Activated T-helper 2 cell treated with anti-CD3 and anti-CD28 coated beads, Interferon-gamma antibody, Interleukin-2, Interleukin-4, amounts not matched to agents 10 μg/mL and 5 μg/mL and 100 μg/mL, durations not matched to agents 14 hours and 24 hours and 36 hours (primary cell): ENCODE data around the gene RMND5B. TPM values are rescaled to one million over a fixed set of nuclear protein-coding genes. Genes with fewer than 3 reads are reported as not detected.
A peak's percentile ranks its signal among the peaks of the same experiment; 100 is the strongest.

Experiments used
- DNase-seq: peaks from one replicate; pipeline ENCODE4 v3.0.0; 2021; ENCODE audit warnings: low spot score
- H3K27ac Mint-ChIP-seq: one replicate; pipeline ENCODE4 v1.8.0; 2021; ENCODE audit warnings: mixed read lengths
- H3K27me3 Mint-ChIP-seq: one replicate; pipeline ENCODE4 v1.8.0; 2021; ENCODE audit warnings: low read depth, mixed read lengths
- H3K36me3 Mint-ChIP-seq: one replicate; pipeline ENCODE4 v1.8.0; 2021; ENCODE audit warnings: low read depth, mixed read lengths
- H3K4me1 Mint-ChIP-seq: one replicate; pipeline ENCODE4 v1.8.0; 2021; ENCODE audit warnings: low read depth, mixed read lengths
- H3K4me3 Mint-ChIP-seq: one replicate; pipeline ENCODE4 v1.8.0; 2021; ENCODE audit warnings: low read depth, mild to moderate bottlenecking, moderate library complexity, mixed read lengths
- H3K9me3 Mint-ChIP-seq: one replicate; pipeline ENCODE4 v1.8.0; 2021; ENCODE audit warnings: mixed read lengths
- intact Hi-C: fragments of 100-400 bp; cut with micrococcal nuclease; formaldehyde crosslinking; loops from one replicate; pipeline ENCODE4 v1.15.1; 2023
- total RNA-seq: library from RNA; stranded (reverse); gene quantifications from 2 replicates; pipeline ENCODE4 v1.2.3, GENCODE V29; 2022

The RMND5B gene
- total RNA-seq, 1 donor from 2014 or later = 29.3 TPM

DNA sequence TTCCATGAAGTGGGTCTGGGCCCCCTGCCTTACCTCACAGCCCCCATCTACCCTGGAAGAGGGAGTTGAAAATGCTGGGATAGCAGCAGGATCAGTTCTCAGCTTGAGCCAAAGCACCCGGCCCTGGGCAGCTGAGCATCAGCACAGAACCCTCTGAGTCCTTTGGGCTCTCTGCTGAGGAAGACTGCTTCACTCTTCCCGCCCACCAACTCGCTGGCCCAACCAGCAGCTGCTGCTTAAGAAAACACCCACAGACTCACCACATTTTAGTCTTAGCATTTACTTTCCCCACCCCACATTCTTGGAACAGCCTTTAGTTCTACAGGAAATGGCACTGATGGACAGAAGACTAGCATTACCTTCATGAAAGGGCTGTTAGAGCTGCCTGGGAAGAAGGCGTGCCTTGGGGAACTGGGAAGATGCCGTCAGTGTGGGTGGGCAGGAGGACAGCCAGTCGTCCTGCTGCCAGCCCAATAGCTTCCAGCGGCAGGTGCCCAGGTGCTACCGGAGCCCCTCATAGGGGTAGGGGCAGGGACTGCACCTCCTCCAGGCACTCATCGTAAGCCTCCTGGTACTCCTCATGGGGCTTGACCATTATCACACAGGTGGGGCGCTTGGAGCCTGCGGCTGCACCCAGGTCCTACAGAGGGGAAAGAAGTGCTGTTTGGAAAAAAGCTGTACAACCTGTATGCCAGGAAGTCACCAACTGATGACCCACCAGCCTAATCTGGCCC lies 18.6 kb downstream of the RMND5B start:
- peak overlapping the region; percentile 33 for H3K27ac Mint-ChIP-seq
- H3K4me3 Mint-ChIP-seq = no peak overlapping the region
- intact Hi-C loops = loop anchor here (2.0 kb wide), 1 partner anchor 15 kb away; no protein-coding TSS in a partner anchor
- no peaks in the 10 kb centered on the region for H3K9me3 Mint-ChIP-seq
- peaks cover 33% of the 10 kb centered on the region for H3K4me1 Mint-ChIP-seq
- H3K27me3 Mint-ChIP-seq = no peaks in the 10 kb centered on the region
- peaks cover 78% of the 10 kb centered on the region for H3K36me3 Mint-ChIP-seq
- DNase-seq = no peak

DNA sequence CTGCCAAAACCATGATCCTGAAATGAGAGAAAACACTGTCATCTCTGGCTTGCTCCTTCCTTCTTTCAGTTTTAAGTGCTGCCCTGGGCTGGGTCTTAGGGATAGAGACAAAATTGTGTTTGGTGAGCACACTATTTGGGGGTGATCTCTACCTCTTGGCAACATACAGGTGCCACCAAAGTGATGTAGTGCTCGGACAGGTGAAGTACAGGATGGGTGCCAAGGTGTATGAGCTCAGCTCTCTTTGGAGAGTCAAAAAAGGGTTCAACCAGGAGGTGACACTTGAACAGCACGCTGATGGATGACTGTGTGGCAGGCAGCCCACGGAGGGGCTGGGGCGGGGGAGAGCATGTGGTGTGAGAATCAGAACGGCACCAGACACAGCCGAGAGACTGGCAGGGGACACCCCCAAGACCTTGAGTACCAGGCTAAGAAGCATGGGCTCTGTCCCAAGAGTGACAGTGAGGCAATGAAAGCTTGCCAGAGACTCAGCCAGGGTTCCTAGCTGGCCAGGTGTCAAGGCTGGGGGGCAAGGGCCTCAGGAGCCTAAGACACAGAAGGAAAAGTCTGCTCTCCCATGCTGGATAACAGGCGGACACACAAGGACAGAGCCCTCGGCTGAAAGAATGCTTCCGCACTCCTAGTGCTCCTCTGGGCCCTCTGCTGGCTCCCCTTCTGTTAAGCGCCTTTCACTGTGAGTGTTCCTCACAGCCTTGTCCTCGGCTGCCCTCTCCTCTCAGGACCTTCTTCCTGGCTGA lies 20.3 kb downstream of the RMND5B start:
- Mint-ChIP-seq H3K36me3 (peaks cover 68% of the 10 kb centered on the region), H3K27ac (peak overlapping the region; percentile 60), H3K9me3 (no peaks in the 10 kb centered on the region), H3K4me3 (peak overlapping the region; percentile 47), H3K4me1 (peaks cover 33% of the 10 kb centered on the region), H3K27me3 (no peaks in the 10 kb centered on the region)
- intact Hi-C loops = loop anchor here (5.0 kb wide), 1 partner anchor 39 kb away; the partner anchor contains the start of gene N4BP3
- no peak for DNase-seq

DNA sequence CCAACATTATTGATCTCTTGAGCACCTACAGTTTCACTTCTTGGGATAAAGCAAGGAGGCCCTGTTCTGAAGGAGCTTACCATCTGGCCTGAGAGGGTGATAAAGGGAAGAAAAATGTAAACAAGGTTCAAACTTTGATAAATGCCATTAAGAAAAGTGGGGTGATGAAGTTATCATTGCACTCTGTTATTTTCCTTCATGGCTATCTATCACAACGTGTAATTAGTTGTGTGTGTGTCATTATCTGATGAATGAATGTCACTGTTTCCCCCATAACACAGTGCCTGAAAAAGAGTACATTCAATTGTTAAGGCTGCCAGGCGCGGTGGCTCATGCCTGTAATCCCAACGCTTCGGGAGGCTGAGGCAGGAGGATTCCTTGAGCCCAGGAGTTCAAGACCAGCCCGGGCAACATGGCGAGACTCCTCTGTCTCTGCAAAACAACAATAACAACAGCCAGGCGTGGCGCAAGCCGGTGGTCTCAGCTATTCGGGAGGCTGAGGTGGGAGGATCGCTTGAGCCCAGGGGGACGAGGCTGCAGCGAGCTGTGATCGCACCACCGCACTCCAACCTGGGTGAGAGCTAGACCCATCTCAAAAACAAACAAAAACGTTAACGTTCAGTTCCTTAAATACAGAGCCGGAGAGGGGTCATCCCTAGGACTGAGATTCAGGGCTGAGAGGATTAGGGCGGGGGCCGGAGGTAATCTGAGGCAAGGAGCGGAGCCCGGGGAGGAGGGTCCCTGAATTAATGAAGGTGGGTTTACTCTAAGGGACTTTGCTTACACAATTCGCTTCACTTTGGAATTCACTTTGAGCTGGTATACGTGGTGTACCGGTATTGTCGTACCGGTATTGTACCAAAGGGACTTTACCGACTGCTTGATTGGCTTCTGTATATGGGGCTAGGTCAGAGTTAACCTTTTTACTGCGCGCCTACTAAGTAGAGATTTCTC lies 22.0 kb downstream of the RMND5B start:
- H3K36me3 Mint-ChIP-seq = peaks cover 52% of the 10 kb centered on the region
- H3K27me3 Mint-ChIP-seq = no peaks in the 10 kb centered on the region

DNA sequence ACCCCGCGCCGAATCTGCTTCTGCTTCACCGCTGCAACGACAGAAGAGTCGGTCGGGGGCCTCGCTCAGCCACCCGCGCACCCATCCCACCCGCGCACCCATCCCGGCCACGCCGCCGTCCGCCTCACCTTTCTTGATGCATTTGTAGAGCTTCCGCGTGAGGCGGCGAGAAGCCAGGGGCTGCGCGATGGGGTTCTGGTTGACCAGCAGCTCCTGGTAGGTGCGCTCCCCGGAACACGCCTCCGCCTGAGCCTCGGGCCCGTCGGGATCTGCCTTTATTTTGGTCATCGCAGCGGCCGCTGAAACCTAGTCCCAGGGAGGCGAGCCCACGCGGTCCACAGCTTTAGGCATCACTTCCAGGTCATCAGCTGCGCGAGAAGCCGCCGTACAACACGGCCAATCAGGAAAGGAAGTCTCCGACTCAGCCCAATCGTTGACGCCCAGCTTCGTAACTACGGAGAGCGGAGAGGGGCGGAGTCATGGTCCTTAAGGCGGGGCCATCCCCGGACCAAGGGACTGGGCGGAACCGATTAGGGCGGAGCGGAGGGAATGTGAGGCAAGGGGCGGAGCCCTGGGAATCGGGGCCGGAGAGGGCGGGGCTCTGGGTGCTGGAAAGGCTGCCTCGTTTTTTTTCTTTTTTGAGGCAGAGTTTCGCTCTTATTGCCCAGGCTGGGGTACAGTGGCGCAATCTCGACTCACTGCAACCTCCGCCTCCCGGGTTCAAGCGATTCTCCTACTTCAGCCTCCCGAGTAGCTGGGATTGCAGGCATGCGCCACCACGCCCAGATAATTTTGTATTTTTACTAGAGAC lies 22.9 kb downstream of the RMND5B start, which contains the start of gene NHP2:
Gene NHP2, minus strand, starts transcription at position 356 of the 811 bp plus-strand sequence. Its CDS starts 68 bp downstream, at position 288.
- Mint-ChIP-seq H3K27ac (peak within 1 kb of the TSS; percentile 83), H3K36me3 (peaks cover 42% of the 10 kb centered on the region), H3K4me3 (peak within 1 kb of the TSS; percentile 93), H3K9me3 (no peaks in the 10 kb centered on the region), H3K27me3 (no peaks in the 10 kb centered on the region), H3K4me1 (peaks cover 29% of the 10 kb centered on the region)
- peak; percentile 98 for DNase-seq
- intact Hi-C loops = loop anchor here (2.0 to 5.0 kb wide), 2 partner anchors 41 to 51 kb away; partner anchors contain the start of genes HNRNPAB and N4BP3

More for the DNA sequence above, 22.0 kb downstream of the RMND5B start:
- no peak for DNase-seq
- Mint-ChIP-seq H3K27ac (peak overlapping the region; percentile 83), H3K4me3 (peak overlapping the region; percentile 93), H3K9me3 (no peaks in the 10 kb centered on the region), H3K4me1 (peaks cover 33% of the 10 kb centered on the region)
- intact Hi-C loops = loop anchor here (5.0 kb wide), 1 partner anchor 40 kb away; the partner anchor contains the start of gene N4BP3

DNA sequence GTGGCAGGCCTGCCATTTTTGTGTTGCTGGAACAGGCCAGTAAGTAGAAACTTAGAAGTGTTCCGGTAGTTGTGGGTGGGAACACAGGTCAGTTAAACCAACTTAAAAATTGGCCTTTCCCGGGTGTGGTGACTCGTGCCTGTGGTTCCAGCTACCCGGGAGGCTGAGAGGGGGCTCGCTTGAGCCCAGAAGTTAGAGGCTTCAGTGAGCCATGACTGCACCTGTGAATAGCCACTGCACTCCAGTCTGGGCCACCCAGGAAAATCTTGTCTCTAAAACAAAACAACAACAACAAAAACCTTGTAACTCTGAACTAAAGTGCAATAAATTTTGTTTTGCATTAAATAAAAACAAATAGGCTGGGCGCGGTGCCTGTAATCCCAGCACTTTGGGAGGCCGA lies 24.3 kb downstream of the RMND5B start:
- H3K4me1 Mint-ChIP-seq = peaks cover 15% of the 10 kb centered on the region
- no peaks in the 10 kb centered on the region for H3K9me3 Mint-ChIP-seq
- peaks cover 29% of the 10 kb centered on the region for H3K36me3 Mint-ChIP-seq
- no peak for DNase-seq
- intact Hi-C loops = loop anchor here (2.0 kb wide), 1 partner anchor 50 kb away; the partner anchor contains the start of gene HNRNPAB
- H3K4me3 Mint-ChIP-seq = peak overlapping the region; percentile 8
- no peaks in the 10 kb centered on the region for H3K27me3 Mint-ChIP-seq
- no peak overlapping the region for H3K27ac Mint-ChIP-seq

DNA sequence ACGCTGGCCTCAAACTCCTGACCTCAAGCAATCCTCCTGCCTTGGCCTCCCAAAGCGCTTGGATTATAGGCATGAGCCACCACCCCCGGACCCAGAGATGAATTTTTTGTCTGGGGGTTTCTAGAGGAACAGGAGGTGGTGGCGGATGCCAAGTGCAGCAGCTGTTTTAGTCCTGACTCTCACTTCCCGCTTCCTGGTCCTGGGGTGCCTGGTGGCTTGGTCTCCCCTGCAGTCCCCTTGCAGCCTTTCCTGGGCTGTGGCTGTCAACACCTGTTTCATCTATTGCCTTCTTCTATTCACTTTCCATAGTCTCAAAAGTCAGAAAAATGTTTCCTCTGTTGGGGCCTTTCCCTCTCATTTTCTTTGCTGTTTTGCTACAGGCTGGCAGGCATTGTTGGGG lies 29.4 kb downstream of the RMND5B start:
- Mint-ChIP-seq H3K36me3 (no peaks in the 10 kb centered on the region), H3K27me3 (peaks cover 17% of the 10 kb centered on the region), H3K27ac (no peak overlapping the region), H3K4me1 (peaks cover 8% of the 10 kb centered on the region), H3K9me3 (no peaks in the 10 kb centered on the region), H3K4me3 (no peak overlapping the region)
- no peak for DNase-seq
- intact Hi-C loops = no loop called here

DNA sequence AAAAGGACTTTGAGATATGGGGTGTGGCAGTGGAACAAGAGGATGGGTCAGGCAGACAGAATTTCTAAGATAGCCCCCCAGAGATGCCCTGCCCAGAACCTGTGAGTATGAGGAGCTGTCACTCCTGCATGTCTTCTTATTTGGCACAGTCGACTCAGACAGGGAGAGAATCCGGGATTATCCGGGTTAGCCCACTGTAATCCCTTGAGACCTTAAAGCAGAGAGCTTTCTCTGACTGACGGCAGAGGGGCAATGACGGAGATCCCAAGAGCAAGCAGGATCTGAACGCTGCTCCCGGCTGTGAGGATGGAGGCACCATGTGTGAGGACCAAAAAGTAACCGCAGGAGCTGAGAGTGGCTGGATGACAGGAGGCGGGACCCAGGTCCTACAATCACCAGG lies 31.7 kb downstream of the RMND5B start:
- H3K9me3 Mint-ChIP-seq = no peaks in the 10 kb centered on the region
- no peak overlapping the region for H3K27ac Mint-ChIP-seq
- H3K36me3 Mint-ChIP-seq = no peaks in the 10 kb centered on the region
- peaks cover 8% of the 10 kb centered on the region for H3K4me1 Mint-ChIP-seq
- intact Hi-C loops = no loop called here
- H3K4me3 Mint-ChIP-seq = no peak overlapping the region
- no peak for DNase-seq
- peaks cover 25% of the 10 kb centered on the region for H3K27me3 Mint-ChIP-seq

DNA sequence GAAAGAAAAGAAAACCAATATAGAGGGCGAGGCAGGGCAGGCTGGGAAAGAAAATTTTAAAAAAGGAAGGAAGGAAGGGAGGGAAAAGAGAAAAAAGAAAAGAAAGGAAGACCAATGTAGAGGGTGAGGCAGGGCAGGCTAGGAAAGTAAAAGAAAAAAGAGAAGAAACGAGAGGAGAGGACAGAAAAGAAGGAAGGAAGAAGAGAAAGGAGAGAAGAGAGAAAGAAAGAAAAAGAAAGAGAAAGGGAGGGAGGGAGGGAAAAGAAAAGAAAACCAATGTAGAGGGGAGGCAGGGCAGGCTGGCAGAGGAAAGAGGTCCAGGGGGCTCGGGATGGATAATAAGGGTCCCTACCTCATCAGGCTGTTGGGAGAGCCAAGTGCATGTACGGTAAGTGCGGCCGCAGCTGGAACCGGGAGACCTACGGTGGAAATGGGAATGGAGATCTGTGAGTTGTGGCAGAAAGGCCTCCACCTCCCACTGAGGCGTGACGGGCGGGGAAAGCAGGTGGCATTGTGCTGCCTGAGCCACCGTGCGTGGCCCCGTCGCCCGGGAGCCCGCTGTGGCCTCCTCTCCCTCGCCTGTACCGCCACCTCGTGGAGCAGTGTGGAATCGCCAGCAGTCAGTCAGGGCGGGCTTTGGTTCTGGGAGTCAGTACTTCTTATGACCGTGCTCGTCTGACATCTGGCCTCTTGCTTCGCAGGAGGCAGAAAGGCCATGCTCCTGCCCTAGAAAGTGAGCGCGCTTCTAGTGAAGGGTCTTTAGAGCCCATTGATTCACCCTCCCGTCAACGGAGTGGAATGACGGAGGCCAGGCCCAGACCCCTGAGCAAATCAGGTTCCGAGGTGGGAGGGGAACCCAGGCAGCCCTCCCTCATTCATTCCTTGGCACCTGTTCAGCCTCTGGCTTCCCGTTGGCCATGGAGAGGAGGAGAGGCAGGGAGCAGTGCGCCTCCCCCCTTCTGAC lies 33.2 kb downstream of the RMND5B start:
- Mint-ChIP-seq H3K9me3 (no peaks in the 10 kb centered on the region), H3K27ac (no peak overlapping the region), H3K4me3 (peak overlapping the region; percentile 16), H3K4me1 (peaks cover 8% of the 10 kb centered on the region), H3K36me3 (no peaks in the 10 kb centered on the region), H3K27me3 (peaks cover 29% of the 10 kb centered on the region)
- intact Hi-C loops = loop anchor here (1.0 to 2.0 kb wide), 2 partner anchors 15 to 88 kb away; no protein-coding TSS in a partner anchor
- DNase-seq = peak; percentile 83

DNA sequence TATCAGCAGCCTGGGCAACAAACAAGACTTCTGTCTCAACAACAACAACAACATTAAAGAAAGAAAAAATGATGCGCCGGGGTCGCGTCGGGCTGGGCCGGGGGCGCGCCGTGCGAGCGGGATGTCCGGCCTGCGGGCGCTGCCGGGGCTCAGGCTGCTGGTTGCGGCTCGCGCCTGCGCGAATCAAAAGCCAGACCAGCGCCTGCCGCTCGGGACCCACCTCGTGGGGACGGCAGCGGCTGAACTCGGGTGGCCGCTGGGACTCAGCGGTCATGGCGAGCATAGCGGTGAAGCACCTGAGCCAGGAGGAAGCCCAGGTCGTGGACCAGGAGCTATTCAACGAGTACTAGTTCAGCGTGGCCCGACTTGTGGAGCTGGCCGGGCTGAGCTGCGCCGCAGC lies 34.8 kb downstream of the RMND5B start:
- DNase-seq = no peak
- Mint-ChIP-seq H3K9me3 (no peaks in the 10 kb centered on the region), H3K4me3 (no peak overlapping the region), H3K4me1 (peaks cover 8% of the 10 kb centered on the region), H3K36me3 (no peaks in the 10 kb centered on the region), H3K27me3 (peaks cover 33% of the 10 kb centered on the region), H3K27ac (no peak overlapping the region)
- intact Hi-C loops = loop anchor here (2.0 kb wide), 1 partner anchor 17 kb away; no protein-coding TSS in a partner anchor

DNA sequence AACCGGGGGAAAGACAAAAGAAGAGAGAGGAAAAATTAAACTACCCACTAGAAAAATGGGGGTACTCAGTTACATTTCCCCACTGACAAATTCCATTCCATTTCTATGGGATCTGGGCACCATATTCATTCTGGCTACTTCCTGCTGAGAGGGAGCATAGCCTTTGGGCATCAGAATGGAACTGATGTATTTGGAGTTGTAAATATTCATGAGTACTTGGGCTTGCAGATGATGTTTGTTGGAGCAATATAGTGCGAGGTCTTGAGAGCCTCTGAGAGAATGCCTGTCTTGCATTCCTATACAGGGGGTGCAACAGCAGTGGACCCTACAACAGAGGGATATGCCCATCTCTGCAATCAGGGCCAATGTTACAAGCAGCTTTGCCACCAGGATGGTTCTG lies 39.6 kb downstream of the RMND5B start:
- Mint-ChIP-seq H3K9me3 (no peaks in the 10 kb centered on the region), H3K4me1 (no peaks in the 10 kb centered on the region), H3K27ac (no peak overlapping the region), H3K36me3 (no peaks in the 10 kb centered on the region), H3K4me3 (no peak overlapping the region), H3K27me3 (peaks cover 14% of the 10 kb centered on the region)
- intact Hi-C loops = no loop called here
- DNase-seq = no peak

DNA sequence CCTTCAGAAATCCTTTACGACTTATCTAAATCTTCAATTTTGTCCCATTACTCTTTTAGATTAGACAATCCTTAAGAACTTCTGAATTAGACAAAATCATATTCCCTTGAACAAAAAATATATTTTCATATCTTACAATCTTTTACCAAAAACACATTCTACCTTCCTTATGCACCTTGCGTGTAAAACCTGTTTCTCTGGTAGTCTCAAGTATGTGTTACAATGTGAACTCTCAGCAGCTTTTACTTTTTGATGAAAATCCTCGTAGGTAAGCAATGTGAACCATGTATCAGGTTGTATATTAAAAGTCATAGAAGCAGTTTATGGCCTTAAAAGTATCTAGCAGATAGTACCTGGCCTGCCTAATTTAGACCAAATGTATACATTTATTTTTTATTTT lies 43.6 kb downstream of the RMND5B start:
- no peak for DNase-seq
- intact Hi-C loops = no loop called here
- no peaks in the 10 kb centered on the region for H3K36me3 Mint-ChIP-seq
- no peaks in the 10 kb centered on the region for H3K9me3 Mint-ChIP-seq
- no peaks in the 10 kb centered on the region for H3K4me1 Mint-ChIP-seq
- H3K27me3 Mint-ChIP-seq = peaks cover 3% of the 10 kb centered on the region
- no peak overlapping the region for H3K27ac Mint-ChIP-seq
- no peak overlapping the region for H3K4me3 Mint-ChIP-seq
